Thoracic aorta (tissue), 2 donors: ENCODE data around the gene DENND2A. TPM values are rescaled to one million over a fixed set of nuclear protein-coding genes. Genes with fewer than 3 reads are reported as not detected.
"Not testable (repeated sequence)": the region's sequence is repeated elsewhere in the genome, so short reads cannot be mapped to it uniquely, and the experiment has no call there.

Source experiments
- ATAC-seq: fragments of 150-250 bp; one replicate; pipeline ENCODE4 v1.8.0; 2017; ENCODE audit warnings: low read depth; ENCODE audit not compliant: insufficient number of reproducible peaks, low FRiP score
- DNase-seq: peaks from one replicate; pipeline ENCODE4 v3.0.0-alpha.2; 2020; ENCODE audit warnings: low spot score
- H3K27ac ChIP-seq, 2 donors: fragments of 200-600 bp; sonication (generic); 1 replicate in 1 of 2; 2 replicates in 1 of 2; pipeline ENCODE4 v1.5.1; 2016; ENCODE audit warnings: mild to moderate bottlenecking in 2 of 2, moderate library complexity in 2 of 2
- H3K27me3 ChIP-seq: fragments of 200-600 bp; sonication (generic); replicated peaks from 2 replicates; pipeline ENCODE4 v1.6.0; 2016; ENCODE audit warnings: mild to moderate bottlenecking; ENCODE audit not compliant: insufficient read depth
- H3K36me3 ChIP-seq: fragments of 200-600 bp; sonication (generic); one replicate; pipeline ENCODE4 v1.5.1; 2016
- H3K4me1 ChIP-seq, 2 donors: fragments of 200-600 bp; sonication (generic); 1 replicate in 1 of 2; 2 replicates in 1 of 2; pipeline versions ENCODE4 v1.5.1 to v1.6.0; 2016; ENCODE audit warnings: low read depth in 2 of 2, mild to moderate bottlenecking in 1 of 2; ENCODE audit not compliant: control insufficient read depth in 1 of 2
- H3K4me3 ChIP-seq: fragments of 200-600 bp; sonication (generic); 2 replicates; pipeline ENCODE4 v1.5.1; 2016; ENCODE audit warnings: mild to moderate bottlenecking
- H3K9me3 ChIP-seq: fragments of 200-600 bp; sonication (generic); 2 replicates; pipeline ENCODE4 v1.5.1; 2016
- total RNA-seq, 2 donors: library from RNA; depleted of rRNA; stranded (reverse); fragments of >200 nt; gene quantifications; one replicate each; pipeline versions ENCODE4 v1.1.0 to v1.2.3, GENCODE V29; 2016
- TF ChIP-seq, protein P1 (sequence below): fragments of 200-600 bp; sonication (generic); IDR thresholded peaks from one replicate; pipeline ENCODE4 v1.5.1; 2019; ENCODE audit warnings: antibody characterized with exemption

The DENND2A gene
- total RNA-seq, 2 donors from 2014 or later: 4.9 to 5.1 TPM

DNA sequence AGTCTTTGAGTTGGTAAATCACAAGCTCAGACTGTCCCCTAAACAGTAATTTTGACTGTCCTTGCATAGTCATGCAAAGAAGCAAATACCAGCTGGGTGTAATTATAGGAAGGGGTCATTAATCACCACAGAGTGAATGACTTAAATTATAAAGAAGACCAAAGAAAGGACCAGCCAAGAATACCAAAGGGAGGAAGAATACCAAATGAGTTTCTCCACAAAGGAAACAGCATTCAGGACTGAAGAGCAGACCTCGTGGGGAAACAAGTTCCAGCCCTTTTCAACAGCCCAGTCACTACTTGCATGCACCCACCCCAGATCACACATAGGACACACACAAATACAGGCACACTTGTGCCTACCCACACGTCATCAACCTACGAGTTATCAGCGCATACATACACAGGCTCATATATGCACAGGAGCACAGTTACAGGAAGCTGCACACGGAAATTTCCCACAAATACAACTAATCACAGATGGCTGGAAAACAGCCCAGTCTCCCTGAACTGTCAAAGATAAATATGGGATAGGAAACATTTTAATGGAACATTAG, 77.6 kb downstream of the DENND2A start:
- DNase-seq: no peak
- H3K36me3 ChIP-seq: no peaks in the 10 kb centered on the region
- no peaks in the 10 kb centered on the region for H3K27me3 ChIP-seq
- TF ChIP-seq, protein P1, sequence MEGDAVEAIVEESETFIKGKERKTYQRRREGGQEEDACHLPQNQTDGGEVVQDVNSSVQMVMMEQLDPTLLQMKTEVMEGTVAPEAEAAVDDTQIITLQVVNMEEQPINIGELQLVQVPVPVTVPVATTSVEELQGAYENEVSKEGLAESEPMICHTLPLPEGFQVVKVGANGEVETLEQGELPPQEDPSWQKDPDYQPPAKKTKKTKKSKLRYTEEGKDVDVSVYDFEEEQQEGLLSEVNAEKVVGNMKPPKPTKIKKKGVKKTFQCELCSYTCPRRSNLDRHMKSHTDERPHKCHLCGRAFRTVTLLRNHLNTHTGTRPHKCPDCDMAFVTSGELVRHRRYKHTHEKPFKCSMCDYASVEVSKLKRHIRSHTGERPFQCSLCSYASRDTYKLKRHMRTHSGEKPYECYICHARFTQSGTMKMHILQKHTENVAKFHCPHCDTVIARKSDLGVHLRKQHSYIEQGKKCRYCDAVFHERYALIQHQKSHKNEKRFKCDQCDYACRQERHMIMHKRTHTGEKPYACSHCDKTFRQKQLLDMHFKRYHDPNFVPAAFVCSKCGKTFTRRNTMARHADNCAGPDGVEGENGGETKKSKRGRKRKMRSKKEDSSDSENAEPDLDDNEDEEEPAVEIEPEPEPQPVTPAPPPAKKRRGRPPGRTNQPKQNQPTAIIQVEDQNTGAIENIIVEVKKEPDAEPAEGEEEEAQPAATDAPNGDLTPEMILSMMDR: no peak
- no peak for ATAC-seq
- H3K27ac ChIP-seq: no peak overlapping the region
- no peak overlapping the region for H3K4me3 ChIP-seq
- no peaks in the 10 kb centered on the region for H3K9me3 ChIP-seq
- H3K4me1 ChIP-seq: peaks cover 3 to 11% of the 10 kb centered on the region in 2 donors

DNA sequence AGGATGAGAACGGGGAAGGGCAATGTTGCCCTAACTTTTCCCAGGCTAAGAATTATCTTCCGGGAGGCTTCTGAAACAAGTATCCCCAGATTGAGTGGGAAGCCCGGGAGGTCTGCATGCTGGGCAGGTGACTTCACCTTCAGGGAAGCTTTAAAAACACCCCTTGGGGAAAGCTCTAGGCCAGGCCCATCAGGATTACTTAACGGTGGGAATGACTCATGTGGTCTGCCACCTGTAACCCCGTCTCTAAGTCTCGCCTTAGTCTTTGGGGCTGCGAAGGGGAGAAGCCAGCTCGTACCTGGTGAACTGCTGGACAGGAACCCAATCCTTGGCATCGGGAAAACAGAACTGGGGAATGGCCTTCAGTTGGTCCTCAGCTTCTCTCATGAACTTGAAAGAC, 81.2 kb downstream of the DENND2A start:
- no peak for DNase-seq
- Histone ChIP-seq H3K4me3 (no peak overlapping the region), H3K9me3 (no peaks in the 10 kb centered on the region), H3K4me1 (no peaks in the 10 kb centered on the region), H3K27ac (no peak overlapping the region), H3K27me3 (no peaks in the 10 kb centered on the region), H3K36me3 (no peaks in the 10 kb centered on the region)
- TF ChIP-seq, protein P1: no peak
- no peak for ATAC-seq

DNA sequence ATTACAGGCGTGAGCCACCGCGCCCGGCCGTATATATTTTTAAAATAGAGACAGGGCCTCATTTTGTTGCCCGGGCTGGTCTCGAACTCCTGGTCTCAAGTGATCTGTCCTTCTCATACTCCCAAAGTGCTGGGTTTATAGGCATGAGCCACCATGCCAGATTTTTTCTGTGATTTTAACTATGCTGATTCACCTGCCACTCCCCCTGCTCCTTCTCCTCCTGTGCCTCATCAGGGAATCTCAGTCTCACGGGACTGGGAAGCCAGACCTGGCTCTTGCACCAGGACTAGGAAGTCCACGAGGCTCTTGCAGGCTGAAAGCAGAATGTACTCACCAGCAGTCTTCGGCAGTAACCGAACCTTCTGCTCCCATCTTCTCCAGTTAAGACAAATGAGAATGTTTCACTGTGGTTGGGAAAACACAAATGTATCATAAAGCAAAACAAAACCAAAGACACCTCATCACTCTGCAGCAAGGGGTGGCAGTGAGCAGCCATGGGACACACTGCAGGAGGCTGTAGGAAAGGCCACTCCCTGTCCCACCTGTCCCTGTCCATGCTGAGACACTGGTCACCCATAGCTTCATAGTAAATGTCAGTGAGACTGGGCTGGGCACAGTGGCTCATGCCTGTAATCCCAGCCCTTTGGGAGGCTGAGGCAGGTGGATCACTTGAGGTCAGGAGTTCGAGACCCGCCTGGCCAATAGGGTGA, 82.6 kb downstream of the DENND2A start:
- TF ChIP-seq, protein P1: no peak
- H3K9me3 ChIP-seq: no peaks in the 10 kb centered on the region
- H3K27me3 ChIP-seq: no peaks in the 10 kb centered on the region
- no peak for ATAC-seq
- no peaks in the 10 kb centered on the region for H3K4me1 ChIP-seq
- no peaks in the 10 kb centered on the region for H3K36me3 ChIP-seq
- no peak overlapping the region for H3K27ac ChIP-seq
- H3K4me3 ChIP-seq: no peak overlapping the region
- no peak for DNase-seq

DNA sequence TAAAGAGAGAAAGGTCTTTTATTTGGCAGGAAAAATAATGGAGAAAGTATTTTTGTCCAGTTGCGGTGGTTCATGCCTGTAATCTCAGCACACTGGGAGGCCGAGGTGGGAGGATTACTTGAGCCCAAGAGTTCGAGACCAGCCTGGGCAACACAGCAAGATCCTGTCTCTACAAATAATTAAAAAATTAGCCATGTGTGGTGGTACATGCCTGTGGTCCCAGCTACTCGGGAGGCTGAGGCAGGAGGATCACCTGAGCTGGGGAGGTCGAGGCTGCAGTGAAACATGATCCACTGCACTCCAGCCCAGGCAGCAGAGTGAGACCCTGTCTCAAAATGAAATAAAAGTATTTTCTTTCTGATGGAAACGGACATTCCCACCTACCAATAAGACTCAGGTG, 83.5 kb downstream of the DENND2A start:
- H3K4me1 ChIP-seq: no peaks in the 10 kb centered on the region
- DNase-seq: no peak
- no peak for ATAC-seq
- no peaks in the 10 kb centered on the region for H3K27me3 ChIP-seq
- H3K4me3 ChIP-seq: no peak overlapping the region
- H3K9me3 ChIP-seq: no peaks in the 10 kb centered on the region
- no peaks in the 10 kb centered on the region for H3K36me3 ChIP-seq
- TF ChIP-seq, protein P1: no peak
- H3K27ac ChIP-seq: no peak overlapping the region

DNA sequence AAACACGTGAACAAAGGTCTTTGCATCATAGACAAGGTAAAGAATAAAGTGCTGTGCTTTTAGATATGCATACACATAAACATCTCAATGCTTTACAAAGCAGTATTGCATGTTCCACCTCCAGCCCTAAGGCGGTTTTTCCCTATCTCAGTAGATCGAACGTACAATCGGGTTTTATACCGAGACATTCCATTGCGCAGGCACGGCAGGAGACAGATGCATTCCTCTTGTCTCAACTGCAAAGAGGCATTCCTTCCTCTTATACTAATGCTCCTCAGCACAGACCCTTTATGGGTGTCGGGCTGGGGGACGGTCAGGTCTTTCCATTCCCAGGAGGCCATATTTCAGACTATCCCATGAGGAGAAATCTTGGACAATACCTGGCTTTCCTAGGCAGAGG, 87.4 kb downstream of the DENND2A start:
- H3K27me3 ChIP-seq, H3K4me3 ChIP-seq, H3K36me3 ChIP-seq, H3K4me1 ChIP-seq, ATAC-seq, H3K9me3 ChIP-seq, H3K27ac ChIP-seq, DNase-seq: not testable (repeated sequence)

DNA sequence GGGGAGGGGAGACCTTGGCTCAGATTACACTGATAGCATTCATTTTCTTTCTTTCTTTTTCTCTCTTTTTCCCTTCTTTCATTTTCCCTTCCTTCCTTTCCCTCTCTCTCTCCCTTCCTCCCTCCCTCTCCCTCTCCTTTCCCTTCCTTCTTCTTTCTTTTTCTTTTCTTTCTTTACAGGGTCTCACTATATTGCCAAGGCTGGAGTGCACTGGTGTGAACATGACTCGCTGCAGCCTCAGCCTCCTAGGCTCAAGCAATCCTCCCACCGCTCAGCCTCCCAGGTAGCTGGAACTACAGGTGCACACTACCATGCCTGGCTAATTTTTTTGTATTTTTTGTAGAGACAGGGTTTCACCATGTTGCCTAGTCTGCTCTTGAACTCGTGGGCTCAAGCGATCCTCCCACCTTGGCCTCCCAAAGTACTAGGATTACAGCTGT, 88.4 kb downstream of the DENND2A start:
- Histone ChIP-seq H3K4me1 (no peaks in the 10 kb centered on the region), H3K4me3 (no peak overlapping the region), H3K27me3 (no peaks in the 10 kb centered on the region), H3K27ac (no peak overlapping the region), H3K9me3 (no peaks in the 10 kb centered on the region), H3K36me3 (no peaks in the 10 kb centered on the region)
- DNase-seq: no peak
- ATAC-seq: no peak
- TF ChIP-seq, protein P1: no peak
